Ascending aorta (tissue), 2 donors: ENCODE data around the gene GUCD1. TPM values are rescaled to one million over a fixed set of nuclear protein-coding genes. Genes with fewer than 3 reads are reported as not detected.

Experiments used
- DNase-seq, 2 donors: peaks; one replicate each; pipeline ENCODE4 v3.0.0-alpha.2; 2019; ENCODE audit warnings: low spot score in 2 of 2
- H3K27ac ChIP-seq, 2 donors: fragments of 200-600 bp; sonication (generic); one replicate each; pipeline ENCODE4 v1.5.1; 2016 to 2017; ENCODE audit warnings: mild to moderate bottlenecking in 1 of 2
- H3K27me3 ChIP-seq: fragments of 200-600 bp; sonication (generic); one replicate; pipeline ENCODE4 v1.5.1; 2017
- H3K36me3 ChIP-seq, 2 donors: fragments of 200-600 bp; sonication (generic); one replicate each; pipeline ENCODE4 v1.5.1; 2016
- H3K4me1 ChIP-seq, 2 donors: fragments of 200-600 bp; sonication (generic); one replicate each; pipeline ENCODE4 v1.5.1; 2016 to 2017; ENCODE audit warnings: mild to moderate bottlenecking in 1 of 2
- H3K4me3 ChIP-seq, 2 donors: fragments of 200-600 bp; sonication (generic); one replicate each; pipeline ENCODE4 v1.5.1; 2016 to 2017; ENCODE audit warnings: mild to moderate bottlenecking in 1 of 2
- H3K9me3 ChIP-seq, 2 donors: fragments of 200-600 bp; sonication (generic); one replicate each; pipeline ENCODE4 v1.5.1; 2016
- intact Hi-C: fragments of 100-400 bp; cut with DNase I; formaldehyde crosslinking; loops from one replicate; pipeline ENCODE4 v1.15.1; 2023
- total RNA-seq: library from RNA; depleted of rRNA; stranded (reverse); fragments of >200 nt; gene quantifications from one replicate; pipeline ENCODE4 v1.1.0, GENCODE V29; 2016
- TF ChIP-seq, protein P1 (sequence below), 3 experiments: fragments of 200-600 bp in 2 of 3; fragments of 450-650 bp in 1 of 3; sonication (generic) in 2 of 3; IDR thresholded peaks; one replicate each; pipeline ENCODE4 v1.5.1; 2016 to 2019; ENCODE audit warnings: antibody characterized with exemption in 3 of 3, mild to moderate bottlenecking in 1 of 3, moderate library complexity in 1 of 3

GUCD1 gene
- total RNA-seq, 1 donor from 2014 or later: 80.0 TPM

DNA sequence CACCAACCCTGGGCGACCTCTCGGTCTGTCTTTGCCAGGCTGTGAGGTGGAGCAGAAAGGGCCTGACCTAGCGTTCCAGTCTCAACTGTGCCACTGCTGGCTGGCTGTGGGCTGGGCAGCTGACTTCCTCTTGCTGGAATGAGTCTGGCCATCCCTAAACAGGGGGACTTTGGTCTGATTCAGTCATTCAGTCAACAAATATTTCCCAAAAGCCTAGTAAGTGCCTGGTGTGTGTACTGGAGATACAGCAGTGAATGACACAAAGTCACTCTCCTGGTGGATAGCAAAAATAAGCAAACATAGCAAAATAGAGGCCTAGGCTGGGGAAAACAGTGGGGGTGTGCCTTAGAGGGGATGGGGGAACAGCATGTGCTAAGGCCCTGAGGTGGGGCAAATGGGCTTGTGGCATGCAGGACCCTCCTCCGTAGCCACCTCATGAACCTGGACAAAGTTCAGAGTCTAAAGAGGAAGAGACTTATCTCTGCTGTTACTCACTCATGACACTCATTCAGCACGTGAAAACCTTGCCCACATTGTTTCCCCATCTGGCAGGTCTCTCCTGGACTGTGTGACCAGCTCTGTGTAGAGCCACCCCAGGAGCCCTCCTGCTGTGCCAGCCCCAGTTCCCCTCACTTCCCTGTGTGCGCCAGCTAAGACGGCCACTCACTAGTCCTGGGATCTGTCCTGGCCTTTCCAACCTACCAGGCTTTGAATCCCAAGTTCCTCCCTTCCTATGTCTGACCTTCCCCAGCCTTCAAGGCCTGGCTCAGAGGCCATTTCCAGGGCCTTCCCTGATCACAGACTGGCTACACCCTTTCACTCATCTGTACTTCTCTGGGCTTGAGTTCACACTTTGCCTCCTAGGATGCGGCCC, 4.7 kb downstream of the GUCD1 start:
- intact Hi-C loops: no loop called here
- Histone ChIP-seq H3K4me1 (peaks cover 9 to 15% of the 10 kb centered on the region in 2 donors), H3K36me3 (peaks cover 24 to 29% of the 10 kb centered on the region in 2 donors), H3K4me3 (no peak overlapping the region), H3K27me3 (no peaks in the 10 kb centered on the region), H3K9me3 (no peaks in the 10 kb centered on the region), H3K27ac (no peak overlapping the region)
- TF ChIP-seq, protein P1, sequence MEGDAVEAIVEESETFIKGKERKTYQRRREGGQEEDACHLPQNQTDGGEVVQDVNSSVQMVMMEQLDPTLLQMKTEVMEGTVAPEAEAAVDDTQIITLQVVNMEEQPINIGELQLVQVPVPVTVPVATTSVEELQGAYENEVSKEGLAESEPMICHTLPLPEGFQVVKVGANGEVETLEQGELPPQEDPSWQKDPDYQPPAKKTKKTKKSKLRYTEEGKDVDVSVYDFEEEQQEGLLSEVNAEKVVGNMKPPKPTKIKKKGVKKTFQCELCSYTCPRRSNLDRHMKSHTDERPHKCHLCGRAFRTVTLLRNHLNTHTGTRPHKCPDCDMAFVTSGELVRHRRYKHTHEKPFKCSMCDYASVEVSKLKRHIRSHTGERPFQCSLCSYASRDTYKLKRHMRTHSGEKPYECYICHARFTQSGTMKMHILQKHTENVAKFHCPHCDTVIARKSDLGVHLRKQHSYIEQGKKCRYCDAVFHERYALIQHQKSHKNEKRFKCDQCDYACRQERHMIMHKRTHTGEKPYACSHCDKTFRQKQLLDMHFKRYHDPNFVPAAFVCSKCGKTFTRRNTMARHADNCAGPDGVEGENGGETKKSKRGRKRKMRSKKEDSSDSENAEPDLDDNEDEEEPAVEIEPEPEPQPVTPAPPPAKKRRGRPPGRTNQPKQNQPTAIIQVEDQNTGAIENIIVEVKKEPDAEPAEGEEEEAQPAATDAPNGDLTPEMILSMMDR (IDR thresholded peaks at IDR 0.05): no peak
- no peak for DNase-seq

DNA sequence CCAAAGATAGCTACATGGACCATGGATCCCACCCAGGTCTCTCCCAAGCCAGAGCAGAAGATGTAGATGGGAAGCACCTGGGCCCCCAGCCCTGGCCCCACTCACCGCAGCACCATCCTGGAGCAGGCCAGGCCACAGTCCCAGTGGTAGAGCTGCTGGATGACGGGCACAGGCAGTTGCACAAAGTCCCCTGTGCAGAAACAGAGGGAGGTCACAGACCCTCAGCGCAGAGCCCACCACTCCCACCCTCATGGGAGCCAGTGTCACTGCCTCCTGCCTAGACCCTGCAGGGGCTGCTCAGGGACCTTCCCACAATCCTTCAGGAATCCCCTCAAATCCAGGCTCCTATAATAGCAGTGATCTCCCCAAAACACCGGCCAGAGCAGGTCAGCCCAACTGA, 6.1 kb downstream of the GUCD1 start:
- Histone ChIP-seq H3K27ac (no peak overlapping the region), H3K27me3 (no peaks in the 10 kb centered on the region), H3K36me3 (peaks cover 33 to 34% of the 10 kb centered on the region in 2 donors), H3K9me3 (no peaks in the 10 kb centered on the region), H3K4me1 (peaks cover 7 to 14% of the 10 kb centered on the region in 2 donors), H3K4me3 (no peak overlapping the region)
- DNase-seq: no peak
- TF ChIP-seq, protein P1 (IDR thresholded peaks at IDR 0.05): no peak
- intact Hi-C loops: no loop called here

DNA sequence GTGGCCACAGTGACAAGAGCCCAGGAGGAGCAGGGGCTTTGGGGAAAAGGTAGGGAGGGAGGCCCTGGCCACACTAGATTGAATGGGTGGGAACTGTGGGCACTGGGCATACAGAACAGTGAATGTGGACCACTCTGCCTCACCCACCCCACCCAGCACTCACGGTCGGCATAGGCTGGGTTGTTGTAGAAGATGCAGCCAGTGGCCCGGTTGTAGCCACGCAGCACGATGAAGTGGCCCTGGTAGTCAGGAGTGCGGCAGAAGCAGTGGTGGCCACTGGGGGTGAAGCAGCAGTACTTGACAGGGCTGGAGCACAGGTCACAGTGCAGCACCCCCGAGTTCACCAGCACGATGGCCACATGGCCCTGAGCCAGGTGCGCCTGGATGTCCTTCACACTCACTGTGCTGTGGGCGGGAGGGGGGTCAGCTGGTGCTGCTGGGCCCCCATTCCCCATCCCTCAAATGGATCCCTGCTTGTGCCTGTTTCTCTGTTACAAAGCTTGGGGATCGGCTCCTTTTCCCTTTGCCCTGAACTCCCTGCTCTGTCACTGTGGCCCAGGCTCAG, 11.2 kb downstream of the GUCD1 start:
- intact Hi-C loops: no loop called here
- Histone ChIP-seq H3K27ac (no peak overlapping the region), H3K4me1 (peaks cover 2 to 6% of the 10 kb centered on the region in 2 donors), H3K4me3 (no peak overlapping the region), H3K27me3 (no peaks in the 10 kb centered on the region), H3K9me3 (no peaks in the 10 kb centered on the region), H3K36me3 (peaks cover 74 to 75% of the 10 kb centered on the region in 2 donors)
- TF ChIP-seq, protein P1 (IDR thresholded peaks at IDR 0.05): no peak
- no peak for DNase-seq

DNA sequence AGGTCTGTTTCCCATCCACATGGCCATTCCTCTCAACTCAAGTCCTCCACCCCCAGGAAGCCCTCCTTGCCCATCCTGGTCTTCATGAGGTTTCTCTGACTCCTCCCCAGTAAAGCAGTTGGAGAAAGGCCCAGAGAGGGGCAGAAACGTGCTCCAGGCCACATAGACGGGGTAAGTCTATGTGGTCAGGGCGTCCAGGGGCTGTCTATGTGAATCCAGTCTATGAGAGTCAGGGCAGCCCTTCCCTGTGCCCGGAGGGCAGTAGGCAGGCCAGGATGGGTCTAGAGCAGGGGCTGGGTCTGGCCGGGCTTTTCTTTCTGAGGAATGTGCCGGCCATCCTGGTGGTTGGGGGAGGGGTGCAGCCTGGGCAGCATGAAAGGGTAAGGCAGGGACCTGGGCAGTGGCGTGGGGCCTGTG, 11.7 kb downstream of the GUCD1 start:
- H3K36me3 ChIP-seq: peaks cover 72 to 73% of the 10 kb centered on the region in 2 donors
- no peak for DNase-seq

DNA sequence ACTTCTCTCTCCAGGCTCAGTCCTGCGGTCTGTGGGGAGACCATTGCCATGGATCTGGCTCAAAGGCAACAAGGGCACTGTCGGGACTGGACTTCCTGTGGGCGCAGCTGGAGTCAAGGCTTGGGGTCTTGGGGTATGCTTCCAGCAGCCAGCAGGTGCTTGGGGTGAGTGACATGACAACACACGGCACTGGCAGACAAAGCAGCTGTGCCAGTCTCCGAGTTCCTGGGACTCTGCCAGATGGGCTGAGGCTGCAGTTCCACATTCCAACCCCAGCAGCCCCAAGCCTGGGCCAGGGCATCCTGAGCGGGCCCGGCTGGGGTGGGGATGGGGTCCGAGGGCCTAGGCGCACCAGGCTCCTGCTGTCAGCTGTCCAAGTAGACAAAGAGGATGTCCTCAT, 12.3 kb downstream of the GUCD1 start:
- TF ChIP-seq, protein P1 (IDR thresholded peaks at IDR 0.05): no peak
- Histone ChIP-seq H3K27ac (no peak overlapping the region), H3K4me3 (no peak overlapping the region), H3K36me3 (peaks cover 67 to 68% of the 10 kb centered on the region in 2 donors), H3K4me1 (peaks cover 2 to 6% of the 10 kb centered on the region in 2 donors), H3K27me3 (no peaks in the 10 kb centered on the region), H3K9me3 (no peaks in the 10 kb centered on the region)
- no peak for DNase-seq
- intact Hi-C loops: no loop called here

More for the DNA sequence above, 11.7 kb downstream of the GUCD1 start:
- H3K27me3 ChIP-seq: no peaks in the 10 kb centered on the region
- H3K9me3 ChIP-seq: no peaks in the 10 kb centered on the region
- intact Hi-C loops: no loop called here
- H3K4me1 ChIP-seq: peaks cover 2 to 6% of the 10 kb centered on the region in 2 donors
- TF ChIP-seq, protein P1 (IDR thresholded peaks at IDR 0.05): no peak
- H3K27ac ChIP-seq: no peak overlapping the region
- H3K4me3 ChIP-seq: no peak overlapping the region
